Loucy (cell line): ENCODE data around the gene COL5A1.

Experiments used
- EZH2phosphoT487 ChIP-seq: fragments of 200-600 bp; IDR thresholded peaks from 2 replicates; pipeline ENCODE4 v1.6.1; 2018; ENCODE audit warnings: antibody characterized with exemption, mild to moderate bottlenecking, moderate library complexity, borderline replicate concordance
- TF ChIP-seq, protein P1 (sequence below): fragments of 200-600 bp; sonication (generic); conservative IDR thresholded peaks from 2 replicates; pipeline ENCODE4 v1.5.1; 2014; ENCODE audit warnings: mild to moderate bottlenecking, antibody characterized with exemption, low read length

DNA sequence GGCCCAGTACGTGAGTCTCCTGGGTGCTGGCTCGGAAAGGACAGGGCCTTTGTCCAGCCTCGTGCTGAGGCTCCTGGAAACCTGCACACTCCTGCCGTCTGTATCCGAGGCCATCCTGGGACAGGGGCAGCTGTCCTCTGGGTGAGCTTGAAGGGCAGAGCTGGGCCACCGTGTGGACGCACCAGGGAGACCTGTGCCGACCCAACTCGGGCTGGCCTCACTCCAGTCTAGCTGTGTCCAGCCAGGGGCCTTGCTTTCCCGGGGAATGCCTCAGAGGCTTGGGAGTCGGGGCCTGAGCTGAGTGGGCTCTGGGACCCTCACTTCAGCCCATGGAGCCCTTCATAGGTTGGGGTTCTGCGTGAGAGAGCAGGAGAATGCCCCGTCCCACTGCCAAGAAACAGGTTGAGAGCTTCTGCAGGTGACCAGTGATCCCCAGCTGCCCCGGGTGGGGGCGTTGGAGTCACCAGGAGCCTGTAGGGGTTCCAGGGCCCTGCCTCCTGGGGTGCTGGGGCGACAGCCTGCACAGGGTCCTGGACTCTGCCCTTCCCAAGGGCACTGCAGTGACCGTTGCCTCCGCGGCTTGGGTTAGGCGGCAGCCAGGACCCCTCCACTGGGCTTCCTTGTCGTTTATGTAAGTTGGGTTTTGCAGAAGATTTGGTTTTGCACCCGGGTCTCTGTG lies 60.1 kb downstream of the COL5A1 start:
- TF ChIP-seq, protein P1, sequence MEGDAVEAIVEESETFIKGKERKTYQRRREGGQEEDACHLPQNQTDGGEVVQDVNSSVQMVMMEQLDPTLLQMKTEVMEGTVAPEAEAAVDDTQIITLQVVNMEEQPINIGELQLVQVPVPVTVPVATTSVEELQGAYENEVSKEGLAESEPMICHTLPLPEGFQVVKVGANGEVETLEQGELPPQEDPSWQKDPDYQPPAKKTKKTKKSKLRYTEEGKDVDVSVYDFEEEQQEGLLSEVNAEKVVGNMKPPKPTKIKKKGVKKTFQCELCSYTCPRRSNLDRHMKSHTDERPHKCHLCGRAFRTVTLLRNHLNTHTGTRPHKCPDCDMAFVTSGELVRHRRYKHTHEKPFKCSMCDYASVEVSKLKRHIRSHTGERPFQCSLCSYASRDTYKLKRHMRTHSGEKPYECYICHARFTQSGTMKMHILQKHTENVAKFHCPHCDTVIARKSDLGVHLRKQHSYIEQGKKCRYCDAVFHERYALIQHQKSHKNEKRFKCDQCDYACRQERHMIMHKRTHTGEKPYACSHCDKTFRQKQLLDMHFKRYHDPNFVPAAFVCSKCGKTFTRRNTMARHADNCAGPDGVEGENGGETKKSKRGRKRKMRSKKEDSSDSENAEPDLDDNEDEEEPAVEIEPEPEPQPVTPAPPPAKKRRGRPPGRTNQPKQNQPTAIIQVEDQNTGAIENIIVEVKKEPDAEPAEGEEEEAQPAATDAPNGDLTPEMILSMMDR: no peak
- no peak for TF ChIP-seq EZH2phosphoT487
